GM10847 (cell line): Measurements from ENCODE around the gene INPP4B.

Source experiments
- POLR2A ChIP-seq: IDR thresholded peaks from 2 replicates; pipeline ENCODE4 v1.6.1; 2011; ENCODE audit not compliant: insufficient read length; ENCODE audit errors: extremely low read depth

Gene INPP4B

DNA sequence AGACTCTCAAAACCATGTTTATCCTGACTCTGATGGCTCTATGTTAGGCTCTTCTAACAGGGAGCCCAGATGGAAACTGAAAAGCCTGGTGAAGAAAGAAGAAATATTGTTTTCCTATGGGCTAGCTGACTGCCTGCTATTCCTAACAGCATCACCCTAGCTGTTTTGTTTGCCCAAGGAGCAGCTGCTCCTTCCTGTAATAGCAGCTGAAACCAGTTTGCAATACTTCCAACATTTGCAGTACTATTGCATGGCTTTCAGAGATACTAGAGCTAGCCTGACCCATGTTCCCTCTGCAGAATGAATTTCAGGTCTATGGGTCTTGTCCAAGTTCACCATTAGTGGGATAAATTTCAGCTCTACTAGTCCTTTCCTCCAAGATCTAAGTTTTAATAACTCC, 495.2 kb downstream of the INPP4B start:
- TF ChIP-seq POLR2A = no peak

GRCh38 chr4:142348613-142349021, 497.5 kb downstream of the INPP4B start:
- TF ChIP-seq POLR2A = no peak

- TF ChIP-seq POLR2A = no peak
Observed at GRCh38 chr4:142347241-142347640, 498.9 kb downstream of the INPP4B start.

DNA sequence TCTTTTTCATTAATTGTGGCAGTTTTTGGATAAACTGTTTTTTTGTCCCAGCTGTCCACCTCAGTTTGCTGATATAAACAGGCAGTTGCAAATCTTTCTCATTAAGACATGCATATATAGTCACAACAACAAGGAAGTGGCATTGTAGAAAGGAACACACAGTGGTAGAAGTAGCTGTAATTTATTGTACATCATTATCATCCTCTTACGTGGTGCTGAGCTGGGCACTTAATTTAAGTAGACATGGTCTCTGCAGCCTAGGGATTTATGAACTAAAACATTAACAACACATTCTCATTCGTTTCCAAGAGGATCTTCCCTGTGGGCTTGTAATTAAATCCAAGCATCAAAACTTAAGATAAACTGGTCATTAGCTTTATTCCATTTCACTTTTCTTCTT, 500.2 kb downstream of the INPP4B start:
- TF ChIP-seq POLR2A = no peak

DNA sequence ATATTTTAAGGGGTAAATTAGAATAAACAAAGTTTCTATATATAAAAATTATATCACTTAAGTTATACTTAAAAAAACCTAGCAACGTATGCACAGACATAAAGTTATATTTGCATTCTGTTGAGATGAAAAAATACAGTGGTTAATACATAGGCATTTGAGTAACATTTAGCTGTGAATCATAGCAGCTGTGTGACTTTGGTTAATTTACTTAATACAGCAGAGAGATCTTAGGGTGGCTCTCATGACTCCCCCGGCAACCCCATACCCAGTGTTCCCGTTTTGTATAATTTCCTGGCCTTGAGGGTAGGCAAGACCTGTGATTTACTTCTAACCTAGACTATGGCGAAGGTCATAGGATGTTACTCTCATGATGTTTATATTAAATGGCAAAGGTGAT, 504.8 kb downstream of the INPP4B start:
- TF ChIP-seq POLR2A = no peak

- no peak for TF ChIP-seq POLR2A
Observed at GRCh38 chr4:142339053-142339452, 507.0 kb downstream of the INPP4B start.

GRCh38 chr4:142336251-142336934, 509.7 kb downstream of the INPP4B start:
- no peak for TF ChIP-seq POLR2A

DNA sequence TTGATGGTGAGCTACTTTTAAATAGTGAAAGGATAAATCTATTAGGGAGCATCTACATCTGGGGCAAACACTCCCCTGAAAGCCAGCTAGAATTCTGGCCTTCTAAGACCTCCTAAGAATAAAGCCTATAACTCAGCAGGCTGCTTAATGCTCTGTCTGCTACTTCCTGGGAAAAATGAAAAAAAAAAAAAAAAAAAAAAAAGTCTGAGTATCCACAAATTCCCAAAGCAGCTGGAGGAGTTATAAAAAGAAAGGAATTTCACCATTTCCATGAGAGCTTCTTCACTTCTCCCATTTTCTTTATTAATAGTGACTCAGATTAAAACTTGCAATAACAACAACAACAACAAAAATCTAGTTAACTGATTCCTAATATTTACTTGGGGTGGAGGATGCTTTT, 511.2 kb downstream of the INPP4B start:
- no peak for TF ChIP-seq POLR2A

- no peak for TF ChIP-seq POLR2A
Observed at GRCh38 chr4:142331646-142332045, 514.5 kb downstream of the INPP4B start.

DNA sequence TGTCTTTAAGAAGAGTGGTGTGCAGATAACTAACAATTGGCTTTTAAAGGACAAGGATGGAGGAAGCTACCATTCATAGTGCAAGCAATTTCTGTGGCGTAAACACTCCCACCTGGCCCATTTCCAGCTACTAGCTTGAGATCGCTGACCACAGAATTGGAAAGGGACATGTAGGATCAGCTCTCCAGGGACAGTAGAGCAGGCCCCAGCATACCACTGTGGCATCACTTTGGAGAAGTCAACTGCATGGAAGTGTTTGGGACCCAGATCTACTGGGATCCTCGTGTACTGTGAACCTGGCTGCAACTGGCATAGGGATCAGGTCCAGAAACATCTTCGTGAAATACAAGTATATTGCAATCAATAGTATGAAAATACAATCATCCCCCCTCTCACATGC, 515.0 kb downstream of the INPP4B start:
- TF ChIP-seq POLR2A = no peak

- TF ChIP-seq POLR2A = no peak
Observed at GRCh38 chr4:142330311-142330710, 515.8 kb downstream of the INPP4B start.

DNA sequence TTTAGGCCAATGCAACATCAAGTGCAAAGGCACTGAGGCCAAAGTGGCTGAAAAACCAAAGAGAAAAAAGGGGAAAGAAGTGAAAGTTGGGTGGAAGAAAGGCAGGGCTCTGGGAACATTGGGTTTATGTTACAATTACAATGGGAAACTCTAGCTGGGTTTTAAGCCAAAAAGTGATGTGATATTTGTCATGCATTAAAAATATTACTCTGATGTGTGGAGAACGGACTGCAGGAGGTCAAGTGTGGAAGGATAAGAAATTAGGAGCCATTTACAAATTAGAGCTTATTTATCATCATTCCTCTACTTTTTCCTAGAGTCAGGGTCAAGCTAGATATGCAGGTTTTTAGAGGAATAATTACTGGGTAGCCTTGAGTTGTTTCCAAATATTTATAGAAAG, 516.8 kb downstream of the INPP4B start:
- TF ChIP-seq POLR2A = no peak

- no peak for TF ChIP-seq POLR2A
Observed at GRCh38 chr4:142326181-142326580, 519.9 kb downstream of the INPP4B start.

- no peak for TF ChIP-seq POLR2A
Observed at GRCh38 chr4:142324572-142324971, 521.5 kb downstream of the INPP4B start.

- no peak for TF ChIP-seq POLR2A
Observed at GRCh38 chr4:142322996-142323395, 523.1 kb downstream of the INPP4B start.

DNA sequence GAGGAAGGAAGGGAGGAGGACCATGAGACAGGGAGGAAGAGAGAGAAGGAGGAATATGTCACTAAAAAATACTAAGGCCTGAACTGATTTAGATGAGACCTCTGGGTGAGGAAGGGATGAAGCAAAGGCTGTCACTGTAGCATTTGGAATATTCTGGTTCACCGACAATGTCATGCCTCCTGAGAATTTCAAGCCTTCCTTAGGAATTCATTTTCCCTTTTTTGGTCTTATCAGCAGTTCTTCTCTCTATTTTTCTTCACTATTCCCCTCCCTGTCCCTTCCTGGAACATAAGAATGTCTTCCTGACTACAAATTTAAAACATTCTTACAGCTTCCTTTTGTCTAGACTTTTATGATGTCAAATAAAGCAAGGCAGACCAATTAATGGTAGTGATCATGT, 527.8 kb downstream of the INPP4B start:
- TF ChIP-seq POLR2A = no peak

- TF ChIP-seq POLR2A = no peak
Observed at GRCh38 chr4:142316913-142317312, 529.2 kb downstream of the INPP4B start.
